Stimulated activated CD4-positive, alpha-beta T cell treated with anti-CD3 and anti-CD28 coated beads, Interleukin-1b, Interleukin-23, amount 100 ng/mL, for 1 hour (primary cell): ENCODE data around the gene DDX11.
"Not testable (repeated sequence)": the region's sequence is repeated elsewhere in the genome, so short reads cannot be mapped to it uniquely, and the experiment has no call there.

Experiments used
- DNase-seq, 2 donors: peaks; one replicate each; pipeline ENCODE4 v3.0.0-alpha.2; 2020; ENCODE audit warnings: low read depth in 2 of 2

The DDX11 gene

DNA sequence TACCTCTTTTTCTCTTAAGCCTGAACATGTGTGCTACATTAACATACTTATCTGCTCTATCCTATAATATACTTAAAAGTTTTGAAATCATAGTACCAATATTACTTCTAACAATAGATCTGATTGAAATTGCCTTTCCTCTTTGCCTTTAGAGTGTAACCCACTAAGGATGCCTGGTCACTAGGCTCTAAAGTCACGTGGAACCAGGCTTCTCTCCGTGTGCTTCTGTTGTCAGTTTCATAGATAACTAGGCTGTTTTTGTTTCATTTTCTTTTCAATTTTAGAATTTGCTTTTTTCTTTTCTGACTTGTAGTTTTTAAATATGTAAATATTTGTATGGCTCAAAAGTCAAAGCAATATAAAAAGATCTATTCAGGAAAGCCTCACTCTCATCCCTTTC is 25.8 kb downstream of the DDX11 start:
- DNase-seq = not testable (repeated sequence)

GRCh38 chr12:31100503-31101208 is 27.0 kb downstream of the DDX11 start:
- not testable (repeated sequence) for DNase-seq

DNA sequence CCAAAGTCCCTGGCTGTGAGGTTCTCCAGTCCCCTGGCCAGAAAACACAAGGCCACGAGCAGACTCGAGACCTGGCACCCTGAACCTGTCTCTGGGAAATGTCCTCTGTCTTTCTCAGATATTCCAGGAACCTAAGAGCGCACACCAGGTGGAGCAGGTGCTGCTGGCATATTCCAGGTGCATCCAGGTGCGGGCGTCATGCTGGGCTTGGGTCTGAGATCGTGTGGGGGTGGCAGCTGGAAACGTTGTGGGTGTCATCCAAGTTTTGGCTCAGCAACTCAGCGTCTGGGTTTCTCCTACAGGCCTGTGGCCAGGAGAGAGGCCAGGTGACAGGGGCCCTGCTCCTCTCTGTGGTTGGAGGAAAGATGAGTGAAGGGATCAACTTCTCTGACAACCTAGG is 28.5 kb downstream of the DDX11 start:
- not testable (repeated sequence) for DNase-seq

DNA sequence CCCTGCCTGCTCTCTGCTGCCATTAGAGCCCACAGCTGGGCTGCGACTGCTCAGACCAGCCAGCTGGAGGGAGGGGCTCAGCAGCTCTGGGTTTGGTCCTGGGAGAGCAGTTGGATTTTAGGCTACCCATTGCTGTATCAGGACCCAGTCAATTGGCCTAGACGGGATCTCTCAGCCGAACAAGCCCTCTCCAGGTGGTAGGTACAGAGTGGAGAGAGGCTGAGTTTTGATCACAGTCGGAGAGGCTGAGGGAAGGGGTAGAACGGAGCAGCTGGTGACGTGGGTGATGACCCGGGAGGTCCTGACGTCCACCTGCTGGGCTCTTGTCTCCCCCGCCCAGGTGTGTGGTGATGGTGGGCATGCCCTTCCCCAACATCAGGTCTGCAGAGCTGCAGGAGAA is 28.9 kb downstream of the DDX11 start:
- not testable (repeated sequence) for DNase-seq

DNA sequence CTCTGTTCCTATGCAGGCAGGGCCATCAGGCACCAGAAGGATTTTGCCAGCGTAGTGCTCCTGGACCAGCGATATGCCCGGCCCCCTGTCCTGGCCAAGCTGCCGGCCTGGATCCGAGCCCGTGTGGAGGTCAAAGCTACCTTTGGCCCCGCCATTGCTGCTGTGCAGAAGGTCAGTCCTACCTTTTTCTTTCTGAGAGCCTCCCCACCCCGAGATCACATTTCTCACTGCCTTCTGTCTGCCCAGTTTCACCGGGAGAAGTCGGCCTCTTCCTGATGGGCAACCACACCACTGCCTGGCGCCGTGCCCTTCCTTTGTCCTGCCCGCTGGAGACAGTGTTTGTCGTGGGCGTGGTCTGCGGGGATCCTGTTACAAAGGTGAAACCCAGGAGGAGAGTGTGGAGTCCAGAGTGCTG is 29.9 kb downstream of the DDX11 start:
- DNase-seq = not testable (repeated sequence)

DNA sequence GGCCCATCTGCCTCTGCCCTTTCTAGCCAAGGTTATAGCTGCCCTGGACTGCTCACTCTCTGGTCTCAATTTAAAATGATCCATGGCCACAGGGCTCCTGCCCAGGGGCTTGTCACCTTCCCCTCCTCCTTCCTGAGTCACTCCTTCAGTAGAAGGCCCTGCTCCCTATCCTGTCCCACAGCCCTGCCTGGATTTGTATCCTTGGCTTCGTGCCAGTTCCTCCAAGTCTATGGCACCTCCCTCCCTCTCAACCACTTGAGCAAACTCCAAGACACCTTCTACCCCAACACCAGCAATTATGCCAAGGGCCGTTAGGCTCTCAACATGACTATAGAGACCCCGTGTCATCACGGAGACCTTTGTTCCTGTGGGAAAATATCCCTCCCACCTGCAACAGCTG is 30.6 kb downstream of the DDX11 start:
- DNase-seq = not testable (repeated sequence)

GRCh38 chr12:31104773-31105172 is 31.1 kb downstream of the DDX11 start:
- not testable (repeated sequence) for DNase-seq

DNA sequence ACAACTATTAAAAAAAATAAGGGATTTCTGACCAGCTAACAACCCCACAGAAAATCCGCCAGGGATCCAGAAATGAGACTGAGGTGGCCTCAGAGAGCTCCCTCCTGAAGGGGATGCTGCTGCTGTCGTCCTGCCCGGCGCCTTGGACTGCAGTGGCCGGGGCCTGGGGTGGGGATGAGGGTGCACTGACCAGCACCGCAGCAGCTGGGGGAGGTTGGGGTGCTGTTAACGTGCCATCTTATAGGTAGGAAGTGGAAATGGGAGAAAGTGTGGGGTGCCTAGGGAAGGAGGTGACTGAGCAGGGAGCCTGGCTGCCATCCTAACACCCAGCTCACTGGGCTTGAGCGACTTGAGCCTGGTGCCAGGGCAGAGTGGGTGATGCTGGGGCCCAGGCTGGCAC is 32.0 kb downstream of the DDX11 start:
- DNase-seq = no peak

DNA sequence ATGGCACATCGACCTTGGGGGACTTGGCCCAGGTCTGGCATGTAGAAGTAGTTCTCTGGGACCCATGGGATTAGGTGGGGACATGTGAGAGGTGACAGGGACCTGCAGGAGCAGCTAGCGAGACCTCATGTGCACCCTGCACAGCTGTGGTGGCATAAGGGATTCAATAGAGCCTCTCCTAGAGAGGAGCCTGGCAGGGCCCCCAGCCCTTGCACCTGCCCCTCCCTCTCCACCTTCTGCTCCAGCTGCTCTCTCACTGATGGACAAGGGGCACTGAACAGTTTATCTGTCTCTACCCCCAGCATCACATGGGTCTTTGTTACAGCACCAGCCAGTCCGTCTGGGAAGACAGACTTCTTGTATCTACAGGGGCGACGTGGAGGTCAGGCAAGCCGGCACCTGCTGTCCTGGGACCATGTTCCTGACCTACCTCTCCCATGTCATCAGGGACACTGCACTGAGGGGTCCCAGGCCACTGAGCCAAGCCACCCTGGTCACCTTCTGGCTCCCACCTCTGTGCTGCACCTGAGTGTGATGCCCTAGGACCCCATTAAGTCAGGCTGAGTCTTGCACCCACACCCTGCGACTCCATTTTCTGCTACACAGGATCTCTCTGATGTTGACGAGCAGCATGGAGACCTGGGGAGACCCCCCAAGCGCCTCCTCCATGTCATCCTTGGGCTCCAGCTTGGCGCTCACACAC is 32.6 kb downstream of the DDX11 start:
- no peak for DNase-seq

- not testable (repeated sequence) for DNase-seq
Measured at GRCh38 chr12:31109773-31110172, 36.1 kb downstream of the DDX11 start.

- DNase-seq = not testable (repeated sequence)
Measured at GRCh38 chr12:31110263-31110662, 36.6 kb downstream of the DDX11 start.

DNA sequence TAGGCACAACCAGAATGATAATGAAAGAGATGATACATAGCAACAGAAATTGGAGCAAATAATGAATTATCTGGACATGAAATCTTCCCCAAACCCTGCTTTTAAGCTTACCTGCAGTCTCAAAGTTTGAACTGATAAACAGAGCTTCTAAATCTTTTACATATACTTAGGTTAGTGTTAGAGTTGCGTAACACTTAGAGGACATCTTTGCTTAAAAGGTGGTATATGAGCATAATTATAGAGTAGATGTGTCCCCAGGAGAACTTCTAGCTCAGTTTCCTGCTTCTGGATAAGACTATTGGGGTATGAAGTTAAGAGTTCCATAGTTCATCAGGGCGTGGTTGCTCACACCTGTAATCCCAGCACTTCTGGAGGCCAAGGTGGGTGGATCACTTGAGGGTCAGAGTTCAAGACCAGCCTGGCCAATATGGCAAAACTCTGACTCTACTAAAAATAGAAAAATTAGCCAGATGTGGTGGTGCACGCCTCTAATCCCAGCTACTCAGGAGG is 41.5 kb downstream of the DDX11 start:
- not testable (repeated sequence) for DNase-seq

- not testable (repeated sequence) for DNase-seq
Measured at GRCh38 chr12:31116846-31117202, 43.2 kb downstream of the DDX11 start.

DNA sequence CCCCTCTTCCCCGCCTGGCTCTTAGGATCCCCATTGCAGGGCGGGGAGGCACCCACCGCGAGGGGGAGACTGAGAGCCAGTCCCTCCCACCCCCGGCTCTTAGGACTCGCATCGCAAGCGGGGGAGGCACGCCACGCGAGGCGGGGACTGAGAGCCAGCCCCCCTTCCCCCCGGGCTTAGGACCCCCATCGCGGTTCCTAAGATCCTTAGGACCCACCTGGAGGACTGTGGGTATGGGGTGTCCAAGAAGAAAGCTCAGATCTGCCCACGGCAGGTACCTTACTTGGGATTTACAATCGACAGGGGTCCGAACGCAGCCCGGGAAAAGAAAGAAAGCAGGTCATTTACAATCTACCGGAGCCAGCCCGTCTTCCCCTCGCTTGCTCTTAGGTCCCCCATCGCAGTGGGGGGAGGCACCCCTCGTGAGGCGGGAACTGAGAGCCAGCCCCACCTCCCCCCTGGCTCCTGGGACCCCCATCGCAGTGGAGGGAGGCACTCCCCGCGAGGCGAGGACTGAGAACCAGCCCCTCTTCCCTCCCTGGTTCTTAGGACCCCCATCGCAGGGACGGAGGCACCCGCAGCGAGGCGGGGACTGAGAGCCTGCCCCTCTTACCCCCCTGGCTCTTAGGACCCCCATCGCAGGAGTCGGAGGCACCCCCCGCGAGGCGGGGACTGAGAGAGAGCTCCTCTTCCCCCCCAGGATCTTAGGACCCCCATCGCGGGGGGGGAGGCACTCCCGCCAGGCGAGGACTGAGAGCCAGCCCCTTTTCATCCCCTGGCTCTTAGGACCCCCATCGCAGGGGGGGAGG is 43.7 kb downstream of the DDX11 start:
- DNase-seq = peak in 1 of 2 donors; percentile 53

DNA sequence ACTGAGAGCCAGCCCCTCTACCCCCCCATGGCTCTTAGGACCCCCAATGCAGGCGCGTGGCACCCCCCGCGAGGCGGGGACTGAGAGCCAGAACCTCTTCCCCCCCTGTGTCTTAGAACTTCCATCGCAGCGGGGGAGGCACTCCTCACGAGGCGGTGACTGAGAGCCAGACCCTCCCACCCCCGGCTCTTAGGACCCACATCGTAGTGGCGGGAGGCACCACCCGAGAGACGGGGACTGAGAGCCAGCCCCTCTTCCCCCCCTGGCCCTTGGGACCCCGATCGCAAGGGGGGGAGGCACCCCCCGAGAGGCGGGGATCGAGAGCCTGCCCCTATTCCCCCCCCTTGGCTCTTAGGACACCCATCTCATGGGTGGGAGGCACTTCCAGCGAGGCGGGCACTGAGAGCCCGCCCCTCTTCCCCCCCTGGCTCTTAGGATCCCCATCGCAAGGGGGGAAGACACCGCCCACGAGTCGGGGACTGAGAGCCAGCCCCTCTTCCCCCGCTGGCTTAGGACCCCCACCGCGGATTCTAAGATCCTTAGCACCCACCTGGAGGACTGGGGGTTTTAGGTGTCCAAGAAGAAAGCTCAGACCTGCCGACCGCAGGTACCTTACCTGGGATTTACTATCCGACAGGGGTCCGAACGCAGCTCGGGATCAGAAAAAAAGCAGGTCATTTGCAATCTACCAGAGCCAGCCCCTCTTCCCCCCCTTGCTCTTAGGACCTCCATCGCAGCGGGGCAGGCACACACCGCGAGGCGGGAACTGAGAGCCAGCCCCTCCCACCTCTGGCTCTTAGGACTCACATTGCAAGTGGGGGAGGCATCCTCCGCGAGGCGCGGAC is 44.9 kb downstream of the DDX11 start:
- DNase-seq = no peak

DNA sequence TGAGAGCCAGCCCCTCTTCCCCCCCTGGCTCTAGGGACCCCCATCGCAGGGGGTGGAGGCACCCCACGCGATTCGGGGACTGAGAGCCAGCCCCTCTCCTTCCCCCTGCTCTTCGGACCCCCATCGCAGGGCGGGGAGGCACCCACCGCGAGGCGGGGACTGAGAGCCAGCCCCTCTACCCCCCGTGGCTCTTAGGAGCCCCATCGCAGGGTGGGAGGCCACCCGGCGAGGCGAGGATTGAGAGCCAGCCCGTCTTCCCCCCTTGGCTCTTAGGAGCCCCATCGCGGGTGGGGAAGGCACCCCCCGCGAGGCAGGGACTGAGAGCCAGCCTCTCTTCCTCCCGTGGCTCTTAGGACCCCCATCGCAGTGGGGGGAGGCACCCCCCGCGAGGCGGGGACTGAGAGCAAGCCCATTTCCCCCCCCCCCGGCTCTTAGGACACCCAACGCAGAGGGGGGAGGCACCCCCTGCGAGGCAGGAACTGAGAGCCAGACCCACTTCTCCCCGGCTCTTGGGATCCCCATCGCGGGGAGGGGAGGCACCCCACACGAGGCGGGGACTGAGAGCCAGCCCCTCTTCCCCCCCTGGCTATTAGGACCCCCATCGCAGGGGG is 45.6 kb downstream of the DDX11 start:
- no peak for DNase-seq

GRCh38 chr12:31119803-31120211 is 46.1 kb downstream of the DDX11 start:
- no peak for DNase-seq

DNA sequence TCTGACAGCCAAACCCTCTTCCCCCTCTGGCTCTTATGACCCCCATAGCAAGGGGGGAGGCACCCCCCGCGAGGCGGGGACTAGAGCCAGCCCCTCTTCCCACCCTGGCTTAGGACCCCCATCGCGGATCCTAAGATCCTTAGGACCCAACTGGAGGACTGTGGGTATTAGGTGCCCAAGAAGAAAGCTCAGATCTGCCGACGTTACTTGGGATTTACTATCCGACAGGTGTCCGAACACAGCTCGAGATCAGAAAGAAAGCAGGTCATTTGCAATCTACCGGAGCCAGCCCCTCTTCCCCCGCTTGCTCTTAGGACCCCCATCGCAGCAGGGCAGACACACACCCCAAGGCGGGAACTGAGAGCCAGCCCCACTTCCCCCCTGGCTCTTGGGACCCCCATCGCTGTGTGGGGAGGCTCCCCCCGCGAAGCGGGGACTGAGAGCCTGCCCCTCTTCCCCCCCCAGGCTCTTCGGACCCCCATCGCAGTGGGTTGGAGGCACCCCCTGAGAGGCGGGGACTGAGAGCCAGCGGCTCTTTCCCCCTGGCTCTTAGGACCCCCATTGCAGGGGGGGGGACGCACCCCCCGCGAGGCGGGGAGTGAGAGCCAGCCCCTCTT is 46.8 kb downstream of the DDX11 start:
- no peak for DNase-seq

GRCh38 chr12:31121022-31121728 is 47.5 kb downstream of the DDX11 start:
- DNase-seq = not testable (repeated sequence)

- no peak for DNase-seq
Measured at GRCh38 chr12:31122481-31122880, 48.8 kb downstream of the DDX11 start.
